NT2/D1 (cell line): ENCODE measurements around the gene CCDC184.

Experiments used
- SUZ12 ChIP-seq: IDR thresholded peaks from 2 replicates; pipeline ENCODE4 v1.6.1; 2011; ENCODE audit not compliant: insufficient read length, insufficient read depth; ENCODE audit errors: extremely low read depth
- YY1 ChIP-seq: IDR thresholded peaks from 2 replicates; pipeline ENCODE4 v1.6.1; 2011; ENCODE audit not compliant: insufficient read length, insufficient read depth
- ZNF274 ChIP-seq: IDR thresholded peaks from 2 replicates; pipeline ENCODE4 v1.6.1; 2011; ENCODE audit warnings: mild to moderate bottlenecking, low read depth, low read length

- TF ChIP-seq SUZ12 (no peak), ZNF274 (no peak), YY1 (no peak)
These were observed 25.5 kb upstream of the CCDC184 start for GRCh38 chr12:48157889-48158370.
